SK-N-SH treated with all-trans-retinoic acid at 6 μM for 48 hours (cell line): ENCODE measurements around the gene F7.

Experiments
- BACH2 ChIP-seq: fragments of 250-450 bp; sonication (Bioruptor Pico); IDR thresholded peaks from 2 replicates; pipeline ENCODE4 v1.9.0; 2021; ENCODE audit warnings: mild to moderate bottlenecking, borderline replicate concordance
- CREB5 ChIP-seq: fragments of 250-450 bp; sonication (Bioruptor Pico); IDR thresholded peaks from 2 replicates; pipeline ENCODE4 v1.5.1; 2020; ENCODE audit warnings: low read depth, mild to moderate bottlenecking, moderate library complexity
- CSDC2 ChIP-seq: fragments of 250-450 bp; sonication (Bioruptor Pico); IDR thresholded peaks from 2 replicates; pipeline ENCODE4 v1.5.0; 2020; ENCODE audit warnings: mild to moderate bottlenecking, moderate library complexity
- CSRNP3 ChIP-seq: fragments of 250-450 bp; sonication (Bioruptor Pico); IDR thresholded peaks from 2 replicates; pipeline ENCODE4 v1.5.1; 2021; ENCODE audit warnings: mild to moderate bottlenecking, moderate library complexity
- GLIS3 ChIP-seq: fragments of 250-450 bp; sonication (Bioruptor Pico); IDR thresholded peaks from 2 replicates; pipeline ENCODE4 v1.5.0; 2020; ENCODE audit warnings: mild to moderate bottlenecking, moderate library complexity
- ISL1 ChIP-seq: fragments of 250-450 bp; sonication (Bioruptor Pico); IDR thresholded peaks from 2 replicates; pipeline ENCODE4 v2.1.2; 2022; ENCODE audit warnings: mild to moderate bottlenecking, moderate library complexity
- OSR1 ChIP-seq: fragments of 250-450 bp; sonication (Bioruptor Pico); IDR thresholded peaks from 2 replicates; pipeline ENCODE4 v1.8.0; 2022; ENCODE audit warnings: moderate library complexity, mild to moderate bottlenecking, inconsistent platforms
- PATZ1 ChIP-seq: fragments of 250-450 bp; sonication (Bioruptor Pico); IDR thresholded peaks from 2 replicates; pipeline ENCODE4 v1.8.0; 2020; ENCODE audit warnings: mild to moderate bottlenecking, moderate library complexity, borderline replicate concordance
- POU6F1 ChIP-seq: fragments of 250-450 bp; sonication (Bioruptor Pico); IDR thresholded peaks from 2 replicates; pipeline ENCODE4 v1.8.0; 2021; ENCODE audit warnings: low read depth, mild to moderate bottlenecking, moderate library complexity, borderline replicate concordance
- RARB ChIP-seq: fragments of 250-450 bp; sonication (Bioruptor Pico); IDR thresholded peaks from 2 replicates; pipeline ENCODE4 v1.8.0; 2021; ENCODE audit warnings: mild to moderate bottlenecking, moderate library complexity
- ZC3H10 ChIP-seq: fragments of 250-450 bp; sonication (Bioruptor Pico); IDR thresholded peaks from 2 replicates; pipeline ENCODE4 v1.5.1; 2021; ENCODE audit warnings: mild to moderate bottlenecking, moderate library complexity
- ZFP30 ChIP-seq: fragments of 450-650 bp; formaldehyde crosslinking; IDR thresholded peaks from 2 replicates; pipeline ENCODE4 v1.5.0; 2022; ENCODE audit warnings: mild to moderate bottlenecking, moderate library complexity
- ZNF565 ChIP-seq: fragments of 450-650 bp; formaldehyde crosslinking; conservative IDR thresholded peaks from 2 replicates; pipeline ENCODE4 v1.5.0; 2020; ENCODE audit warnings: low read depth, mild to moderate bottlenecking, moderate library complexity

GRCh38 chr13:113158946-113159345, 53.4 kb downstream of the F7 start:
- TF ChIP-seq GLIS3 (no peak), RARB (CRISPR knock-in tag) (no peak), CREB5 (CRISPR knock-in tag) (no peak), OSR1 (CRISPR knock-in tag) (no peak), BACH2 (CRISPR knock-in tag) (no peak), CSDC2 (CRISPR knock-in tag) (no peak), PATZ1 (CRISPR knock-in tag) (no peak), ZC3H10 (CRISPR knock-in tag) (no peak), ZNF565 (CRISPR knock-in tag) (no peak), ISL1 (CRISPR knock-in tag) (no peak), ZFP30 (no peak), CSRNP3 (CRISPR knock-in tag) (no peak), POU6F1 (CRISPR knock-in tag) (no peak)
